ENCODE results near the gene SNAP47.

- TF ChIP-seq CTCF (IDR thresholded peaks at IDR 0.05) (no peak), POLR2A (IDR thresholded peaks at IDR 0.05) (no peak)
Measured at GRCh38 chr1:227823537-227823936, 88.3 kb downstream of the SNAP47 start.

All from esophagus squamous epithelium (tissue), 4 donors.